MM.1S (cell line): ENCODE measurements around the gene NUP98.

Experiments
- EZH2 ChIP-seq: fragments of 300-600 bp; sonication (generic); optimal IDR thresholded peaks from 2 replicates; pipeline ENCODE3; 2017; ENCODE audit warnings: low read depth, mild to moderate bottlenecking, antibody characterized with exemption, low read length, mixed read lengths
- EZH2phosphoT487 ChIP-seq: fragments of 300-600 bp; sonication (generic); IDR thresholded peaks from 2 replicates; pipeline ENCODE4 v1.6.1; 2018; ENCODE audit warnings: antibody characterized with exemption, low read length
- TF ChIP-seq, protein P1 (sequence below): fragments of 300-600 bp; sonication (generic); IDR thresholded peaks from 2 replicates; pipeline ENCODE4 v1.5.1; 2016; ENCODE audit warnings: antibody characterized with exemption, low read length, mixed read lengths

DNA sequence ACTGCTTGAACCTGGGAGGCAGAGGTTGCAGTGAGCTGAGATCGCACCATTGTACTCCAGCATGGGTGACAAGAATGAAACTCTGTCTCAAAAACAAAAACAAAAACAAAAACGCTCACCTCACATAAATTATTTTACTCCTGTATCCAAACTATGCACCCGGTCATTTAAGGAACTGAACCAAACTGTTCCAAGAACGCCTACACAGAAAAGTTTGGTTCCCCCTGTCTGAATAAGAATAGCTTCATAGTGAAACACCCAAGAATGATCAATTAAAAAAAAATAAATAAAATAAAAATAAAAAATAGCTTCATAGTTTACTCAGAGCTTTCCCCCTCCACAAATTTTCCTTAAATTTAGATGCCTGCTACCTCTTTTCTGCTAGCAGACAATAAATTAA is 13.7 kb downstream of the NUP98 start:
- TF ChIP-seq, protein P1, sequence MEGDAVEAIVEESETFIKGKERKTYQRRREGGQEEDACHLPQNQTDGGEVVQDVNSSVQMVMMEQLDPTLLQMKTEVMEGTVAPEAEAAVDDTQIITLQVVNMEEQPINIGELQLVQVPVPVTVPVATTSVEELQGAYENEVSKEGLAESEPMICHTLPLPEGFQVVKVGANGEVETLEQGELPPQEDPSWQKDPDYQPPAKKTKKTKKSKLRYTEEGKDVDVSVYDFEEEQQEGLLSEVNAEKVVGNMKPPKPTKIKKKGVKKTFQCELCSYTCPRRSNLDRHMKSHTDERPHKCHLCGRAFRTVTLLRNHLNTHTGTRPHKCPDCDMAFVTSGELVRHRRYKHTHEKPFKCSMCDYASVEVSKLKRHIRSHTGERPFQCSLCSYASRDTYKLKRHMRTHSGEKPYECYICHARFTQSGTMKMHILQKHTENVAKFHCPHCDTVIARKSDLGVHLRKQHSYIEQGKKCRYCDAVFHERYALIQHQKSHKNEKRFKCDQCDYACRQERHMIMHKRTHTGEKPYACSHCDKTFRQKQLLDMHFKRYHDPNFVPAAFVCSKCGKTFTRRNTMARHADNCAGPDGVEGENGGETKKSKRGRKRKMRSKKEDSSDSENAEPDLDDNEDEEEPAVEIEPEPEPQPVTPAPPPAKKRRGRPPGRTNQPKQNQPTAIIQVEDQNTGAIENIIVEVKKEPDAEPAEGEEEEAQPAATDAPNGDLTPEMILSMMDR = no peak
- TF ChIP-seq EZH2phosphoT487 = no peak
- TF ChIP-seq EZH2 = no peak
